Liver (tissue), 9 donors: ENCODE results near the gene TMEM229A. TPM values are rescaled to one million over a fixed set of nuclear protein-coding genes. Genes with fewer than 3 reads are reported as not detected.

Experiments used
- DNase-seq: peaks from one replicate; pipeline ENCODE4 v3.0.0-alpha.2; 2017; ENCODE audit warnings: low spot score
- H3K27ac ChIP-seq, 2 donors: one replicate each; pipeline ENCODE4 v1.7.0; 2013; ENCODE audit warnings: inconsistent platforms in 2 of 2, low read length in 2 of 2, control low read depth in 1 of 2, low read depth in 1 of 2, mild to moderate bottlenecking in 1 of 2
- H3K27me3 ChIP-seq, 4 donors: one replicate each; pipeline versions ENCODE4 v1.6.1 to v1.7.0; 2013; ENCODE audit warnings: low read length in 3 of 4, inconsistent platforms in 1 of 4, mild to moderate bottlenecking in 1 of 4, moderate library complexity in 1 of 4; ENCODE audit not compliant: control insufficient read depth in 4 of 4, insufficient read depth in 4 of 4
- H3K36me3 ChIP-seq, 4 donors: one replicate each; pipeline versions ENCODE4 v1.6.1 to v1.7.0; 2013; ENCODE audit warnings: low read length in 3 of 4, mild to moderate bottlenecking in 3 of 4, low read depth in 1 of 4, moderate library complexity in 1 of 4; ENCODE audit not compliant: control insufficient read depth in 4 of 4, insufficient read depth in 3 of 4
- H3K4me1 ChIP-seq, 4 donors: one replicate each; pipeline versions ENCODE4 v1.6.1 to v1.7.0; 2013; ENCODE audit warnings: low read length in 3 of 4, mild to moderate bottlenecking in 3 of 4, moderate library complexity in 1 of 4; ENCODE audit not compliant: control insufficient read depth in 4 of 4, insufficient read depth in 4 of 4
- H3K4me3 ChIP-seq, 3 donors: one replicate each; pipeline versions ENCODE4 v1.6.1 to v1.7.0; 2013; ENCODE audit warnings: low read length in 3 of 3, control low read depth in 1 of 3, low read depth in 1 of 3, mild to moderate bottlenecking in 1 of 3
- H3K9ac ChIP-seq, 2 donors: one replicate each; pipeline ENCODE4 v1.7.0; 2013; ENCODE audit warnings: low read length in 2 of 2, mild to moderate bottlenecking in 2 of 2, moderate library complexity in 2 of 2, control low read depth in 1 of 2, low read depth in 1 of 2
- H3K9me3 ChIP-seq, 4 donors: one replicate each; pipeline versions ENCODE4 v1.6.1 to v1.7.0; 2013; ENCODE audit warnings: low read length in 3 of 4; ENCODE audit not compliant: control insufficient read depth in 4 of 4
- EGR1 ChIP-seq, 2 donors: IDR thresholded peaks; 2 replicates each; pipeline ENCODE4 v1.6.1; 2016 to 2018; ENCODE audit warnings: antibody characterized with exemption in 2 of 2, low read depth in 2 of 2
- FOXA2 ChIP-seq: IDR thresholded peaks from 2 replicates; pipeline ENCODE4 v1.6.1; 2016; ENCODE audit warnings: antibody characterized with exemption
- GABPA ChIP-seq, 2 donors: IDR thresholded peaks in 1 of 2; conservative IDR thresholded peaks in 1 of 2; 2 replicates each; pipeline ENCODE4 v1.6.1; 2016; ENCODE audit warnings: antibody characterized with exemption in 2 of 2, mild to moderate bottlenecking in 1 of 2, moderate library complexity in 1 of 2
- HNF4G ChIP-seq: IDR thresholded peaks from 2 replicates; pipeline ENCODE4 v1.6.1; 2016; ENCODE audit warnings: antibody characterized with exemption
- JUND ChIP-seq, 2 donors: IDR thresholded peaks; 2 replicates each; pipeline ENCODE4 v1.6.1; 2016; ENCODE audit warnings: antibody characterized with exemption in 2 of 2
- RAD21 ChIP-seq, 2 donors: IDR thresholded peaks; 2 replicates each; pipeline ENCODE4 v1.6.1; 2016; ENCODE audit warnings: antibody characterized with exemption in 2 of 2, mild to moderate bottlenecking in 2 of 2
- RXRA ChIP-seq, 2 donors: IDR thresholded peaks; 2 replicates each; pipeline ENCODE4 v1.6.1; 2017 to 2018; ENCODE audit warnings: antibody characterized with exemption in 2 of 2, mild to moderate bottlenecking in 1 of 2
- TAF1 ChIP-seq: conservative IDR thresholded peaks from 2 replicates; pipeline ENCODE4 v1.6.1; 2016; ENCODE audit warnings: antibody characterized with exemption, mild to moderate bottlenecking
- YY1 ChIP-seq: IDR thresholded peaks from 2 replicates; pipeline ENCODE4 v1.6.1; 2016; ENCODE audit warnings: antibody characterized with exemption, mild to moderate bottlenecking
- WGBS: extraction: QIAGEN DNeasy Blood & Tissue Kit; methylation state at CpG from one replicate; pipeline ENCODE4 v1.1.7; 2013; 5-methylcytosine and 5-hydroxymethylcytosine counted together
- polyA plus RNA-seq, 2 donors: library from polyadenylated mRNA; stranded (reverse) in 1 of 2; unstranded in 1 of 2; fragments of 200-250 nt in 1 of 2; fragments of >200 nt in 1 of 2; fragmentation: Nextera tagmentation in 1 of 2; extraction: Ambion mirVana in 1 of 2; gene quantifications; one replicate each; pipeline versions ENCODE4 v1.2.1 to v1.2.3, GENCODE V29; 2013 to 2015
- total RNA-seq, 2 donors: library from RNA; depleted of rRNA; stranded (reverse); fragments of >200 nt; gene quantifications; one replicate each; pipeline ENCODE4 v1.2.3, GENCODE V29; 2014
- TF ChIP-seq, protein P1 (sequence below): IDR thresholded peaks from 2 replicates; pipeline ENCODE4 v1.6.1; 2016; ENCODE audit warnings: antibody characterized with exemption, mild to moderate bottlenecking
- TF ChIP-seq, protein P2 (sequence below): fragments of 150-350 bp; IDR thresholded peaks from 2 replicates; pipeline ENCODE4 v1.5.1; 2017; ENCODE audit warnings: improper control_type of control experiment, low read depth, low read length; ENCODE audit not compliant: missing input control
- TF ChIP-seq, protein P3 (sequence below): IDR thresholded peaks from 2 replicates; pipeline ENCODE4 v1.6.1; 2016; ENCODE audit warnings: antibody characterized with exemption
- TF ChIP-seq, protein P4 (sequence below): IDR thresholded peaks from 2 replicates; pipeline ENCODE4 v1.6.1; 2016; ENCODE audit warnings: antibody characterized with exemption
- donor health status: healthy.
- donor health status: healthy.
- donor health status: healthy.
- donor health status: healthy.
- donor health status: healthy.

The TMEM229A gene
- total and polyA plus RNA-seq, 4 donors = 0.23 TPM; not detected in 3

DNA sequence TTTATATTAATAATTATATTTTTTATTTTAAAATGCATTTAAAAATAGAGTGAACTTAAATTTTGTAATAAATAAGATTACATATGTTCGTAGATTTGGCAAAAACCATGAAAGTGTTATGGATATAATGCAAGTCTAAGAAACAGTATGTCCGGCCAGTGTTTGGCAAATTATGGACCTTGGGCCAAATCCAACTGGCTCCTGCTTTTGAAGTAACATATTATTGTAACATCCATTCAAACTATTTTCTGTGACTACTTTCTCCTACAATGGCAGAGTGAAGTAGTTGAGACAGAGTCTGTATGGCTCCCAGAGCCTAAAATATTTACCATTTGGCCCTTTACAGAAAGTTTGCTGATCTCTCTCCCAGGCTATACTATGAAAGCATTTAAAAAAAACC lies 38.9 kb downstream of the TMEM229A start:
- H3K4me1 ChIP-seq = no peaks in the 10 kb centered on the region
- 75% methylated on average over 2 of the region's 2 CpGs for WGBS
- H3K27me3 ChIP-seq = peaks cover 0 to 2% (median 0%) of the 10 kb centered on the region in 4 donors
- H3K27ac ChIP-seq = no peak overlapping the region
- H3K9ac ChIP-seq = no peak overlapping the region
- H3K36me3 ChIP-seq = no peaks in the 10 kb centered on the region
- H3K9me3 ChIP-seq = no peaks in the 10 kb centered on the region
- no peak overlapping the region for H3K4me3 ChIP-seq
- DNase-seq = no peak
- TF ChIP-seq YY1 (no peak), FOXA2 (no peak), GABPA (IDR thresholded peaks at IDR 0.05 in 1 of 2, conservative IDR thresholded peaks at IDR 0.05 in 1 of 2) (no peak)
- TF ChIP-seq, protein P1, sequence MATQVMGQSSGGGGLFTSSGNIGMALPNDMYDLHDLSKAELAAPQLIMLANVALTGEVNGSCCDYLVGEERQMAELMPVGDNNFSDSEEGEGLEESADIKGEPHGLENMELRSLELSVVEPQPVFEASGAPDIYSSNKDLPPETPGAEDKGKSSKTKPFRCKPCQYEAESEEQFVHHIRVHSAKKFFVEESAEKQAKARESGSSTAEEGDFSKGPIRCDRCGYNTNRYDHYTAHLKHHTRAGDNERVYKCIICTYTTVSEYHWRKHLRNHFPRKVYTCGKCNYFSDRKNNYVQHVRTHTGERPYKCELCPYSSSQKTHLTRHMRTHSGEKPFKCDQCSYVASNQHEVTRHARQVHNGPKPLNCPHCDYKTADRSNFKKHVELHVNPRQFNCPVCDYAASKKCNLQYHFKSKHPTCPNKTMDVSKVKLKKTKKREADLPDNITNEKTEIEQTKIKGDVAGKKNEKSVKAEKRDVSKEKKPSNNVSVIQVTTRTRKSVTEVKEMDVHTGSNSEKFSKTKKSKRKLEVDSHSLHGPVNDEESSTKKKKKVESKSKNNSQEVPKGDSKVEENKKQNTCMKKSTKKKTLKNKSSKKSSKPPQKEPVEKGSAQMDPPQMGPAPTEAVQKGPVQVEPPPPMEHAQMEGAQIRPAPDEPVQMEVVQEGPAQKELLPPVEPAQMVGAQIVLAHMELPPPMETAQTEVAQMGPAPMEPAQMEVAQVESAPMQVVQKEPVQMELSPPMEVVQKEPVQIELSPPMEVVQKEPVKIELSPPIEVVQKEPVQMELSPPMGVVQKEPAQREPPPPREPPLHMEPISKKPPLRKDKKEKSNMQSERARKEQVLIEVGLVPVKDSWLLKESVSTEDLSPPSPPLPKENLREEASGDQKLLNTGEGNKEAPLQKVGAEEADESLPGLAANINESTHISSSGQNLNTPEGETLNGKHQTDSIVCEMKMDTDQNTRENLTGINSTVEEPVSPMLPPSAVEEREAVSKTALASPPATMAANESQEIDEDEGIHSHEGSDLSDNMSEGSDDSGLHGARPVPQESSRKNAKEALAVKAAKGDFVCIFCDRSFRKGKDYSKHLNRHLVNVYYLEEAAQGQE = no peak
- TF ChIP-seq, protein P2, sequence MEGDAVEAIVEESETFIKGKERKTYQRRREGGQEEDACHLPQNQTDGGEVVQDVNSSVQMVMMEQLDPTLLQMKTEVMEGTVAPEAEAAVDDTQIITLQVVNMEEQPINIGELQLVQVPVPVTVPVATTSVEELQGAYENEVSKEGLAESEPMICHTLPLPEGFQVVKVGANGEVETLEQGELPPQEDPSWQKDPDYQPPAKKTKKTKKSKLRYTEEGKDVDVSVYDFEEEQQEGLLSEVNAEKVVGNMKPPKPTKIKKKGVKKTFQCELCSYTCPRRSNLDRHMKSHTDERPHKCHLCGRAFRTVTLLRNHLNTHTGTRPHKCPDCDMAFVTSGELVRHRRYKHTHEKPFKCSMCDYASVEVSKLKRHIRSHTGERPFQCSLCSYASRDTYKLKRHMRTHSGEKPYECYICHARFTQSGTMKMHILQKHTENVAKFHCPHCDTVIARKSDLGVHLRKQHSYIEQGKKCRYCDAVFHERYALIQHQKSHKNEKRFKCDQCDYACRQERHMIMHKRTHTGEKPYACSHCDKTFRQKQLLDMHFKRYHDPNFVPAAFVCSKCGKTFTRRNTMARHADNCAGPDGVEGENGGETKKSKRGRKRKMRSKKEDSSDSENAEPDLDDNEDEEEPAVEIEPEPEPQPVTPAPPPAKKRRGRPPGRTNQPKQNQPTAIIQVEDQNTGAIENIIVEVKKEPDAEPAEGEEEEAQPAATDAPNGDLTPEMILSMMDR = no peak
- TF ChIP-seq, protein P3, sequence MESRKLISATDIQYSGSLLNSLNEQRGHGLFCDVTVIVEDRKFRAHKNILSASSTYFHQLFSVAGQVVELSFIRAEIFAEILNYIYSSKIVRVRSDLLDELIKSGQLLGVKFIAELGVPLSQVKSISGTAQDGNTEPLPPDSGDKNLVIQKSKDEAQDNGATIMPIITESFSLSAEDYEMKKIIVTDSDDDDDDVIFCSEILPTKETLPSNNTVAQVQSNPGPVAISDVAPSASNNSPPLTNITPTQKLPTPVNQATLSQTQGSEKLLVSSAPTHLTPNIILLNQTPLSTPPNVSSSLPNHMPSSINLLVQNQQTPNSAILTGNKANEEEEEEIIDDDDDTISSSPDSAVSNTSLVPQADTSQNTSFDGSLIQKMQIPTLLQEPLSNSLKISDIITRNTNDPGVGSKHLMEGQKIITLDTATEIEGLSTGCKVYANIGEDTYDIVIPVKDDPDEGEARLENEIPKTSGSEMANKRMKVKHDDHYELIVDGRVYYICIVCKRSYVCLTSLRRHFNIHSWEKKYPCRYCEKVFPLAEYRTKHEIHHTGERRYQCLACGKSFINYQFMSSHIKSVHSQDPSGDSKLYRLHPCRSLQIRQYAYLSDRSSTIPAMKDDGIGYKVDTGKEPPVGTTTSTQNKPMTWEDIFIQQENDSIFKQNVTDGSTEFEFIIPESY = no peak

DNA sequence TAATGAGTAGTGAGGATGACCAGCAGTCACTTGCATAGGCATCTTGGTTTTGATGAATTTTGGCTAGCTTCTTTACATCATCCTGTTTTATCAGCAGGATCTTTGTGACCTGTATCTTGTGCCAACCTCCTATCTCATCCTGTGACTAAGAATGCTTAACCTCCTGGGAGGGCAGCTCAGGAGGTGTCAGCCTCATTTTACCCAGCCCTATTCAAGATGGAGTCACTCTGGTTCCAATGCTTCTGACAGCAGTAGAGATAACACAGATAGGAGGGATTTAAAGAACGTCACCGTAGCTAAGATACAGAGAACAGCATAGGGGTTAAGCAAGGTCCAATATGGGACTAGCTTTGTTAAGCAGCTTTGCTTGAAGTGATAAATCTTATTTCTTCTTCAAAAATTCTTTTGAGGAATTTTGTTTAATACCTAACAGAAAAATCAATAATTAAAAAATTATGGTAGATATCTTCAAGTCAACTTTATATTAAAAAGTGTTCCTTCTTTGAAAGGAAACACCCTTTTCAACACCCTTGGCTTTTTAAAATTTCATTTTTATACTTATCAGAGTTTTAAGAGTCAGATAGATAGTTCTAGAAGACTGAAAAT lies 39.9 kb downstream of the TMEM229A start:
- no peaks in the 10 kb centered on the region for H3K9me3 ChIP-seq
- no peak overlapping the region for H3K9ac ChIP-seq
- H3K27ac ChIP-seq = no peak overlapping the region
- H3K36me3 ChIP-seq = no peaks in the 10 kb centered on the region
- H3K4me3 ChIP-seq = no peak overlapping the region
- peaks cover 0 to 2% (median 0%) of the 10 kb centered on the region in 4 donors for H3K27me3 ChIP-seq
- TF ChIP-seq, protein P4, sequence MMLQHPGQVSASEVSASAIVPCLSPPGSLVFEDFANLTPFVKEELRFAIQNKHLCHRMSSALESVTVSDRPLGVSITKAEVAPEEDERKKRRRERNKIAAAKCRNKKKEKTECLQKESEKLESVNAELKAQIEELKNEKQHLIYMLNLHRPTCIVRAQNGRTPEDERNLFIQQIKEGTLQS = no peak
- TF ChIP-seq HNF4G (no peak), JUND (IDR thresholded peaks at IDR 0.05) (no peak), RXRA (IDR thresholded peaks at IDR 0.05) (no peak), EGR1 (IDR thresholded peaks at IDR 0.05; ENCODE audit: low read depth in 2 of 2) (no peak), TAF1 (no peak), RAD21 (IDR thresholded peaks at IDR 0.05) (no peak), GABPA (IDR thresholded peaks at IDR 0.05 in 1 of 2, conservative IDR thresholded peaks at IDR 0.05 in 1 of 2) (no peak)
- TF ChIP-seq, protein P2 = no peak
- no peak for DNase-seq
- no peaks in the 10 kb centered on the region for H3K4me1 ChIP-seq
- 70% methylated on average over 2 of the region's 2 CpGs for WGBS
